SU-DHL-6 (cell line): ENCODE measurements around the gene CRIM1.
"Not testable (repeated sequence)": the region's sequence is repeated elsewhere in the genome, so short reads cannot be mapped to it uniquely, and the experiment has no call there.

Experiments used
- H2AFZ ChIP-seq: fragments of 200-600 bp; sonication (generic); 2 replicates; pipeline ENCODE4 v1.6.1; 2014; ENCODE audit warnings: low read depth, mild to moderate bottlenecking, moderate library complexity, mixed read lengths, antibody characterized with exemption, low read length; ENCODE audit not compliant: severe bottlenecking
- H3F3A ChIP-seq: fragments of 200-600 bp; shearing (Covaris generic); 2 replicates; pipeline ENCODE4 v1.6.0; 2016; ENCODE audit warnings: antibody characterized with exemption, mild to moderate bottlenecking; ENCODE audit not compliant: insufficient read depth
- H3K27ac ChIP-seq: fragments of 200-600 bp; sonication (generic); 2 replicates; pipeline ENCODE4 v1.5.1; 2016; ENCODE audit warnings: low read depth, mild to moderate bottlenecking, low read length, moderate library complexity, mixed read lengths
- H3K27me3 ChIP-seq: fragments of 200-600 bp; sonication (generic), shearing (Covaris generic); 2 replicates; pipeline ENCODE4 v1.6.0; 2014; ENCODE audit warnings: mild to moderate bottlenecking, low read length
- H3K36me3 ChIP-seq: fragments of 200-600 bp; sonication (generic); 2 replicates; pipeline ENCODE4 v1.6.1; 2014; ENCODE audit warnings: mild to moderate bottlenecking, low read length, mixed read lengths
- H3K4me2 ChIP-seq: fragments of 300-600, 200-600 bp; shearing (Covaris generic), sonication (generic); 2 replicates; pipeline ENCODE4 v1.6.0; 2014; ENCODE audit warnings: low read length, low read depth, mild to moderate bottlenecking; ENCODE audit not compliant: poor library complexity, severe bottlenecking
- H3K4me3 ChIP-seq: fragments of 200-600 bp; sonication (generic); 2 replicates; pipeline ENCODE4 v1.5.1; 2014; ENCODE audit warnings: antibody characterized with exemption, low read length, mild to moderate bottlenecking, mixed read lengths; ENCODE audit not compliant: insufficient read depth, poor library complexity, severe bottlenecking
- H3K79me2 ChIP-seq: fragments of 200-600 bp; sonication (generic); 2 replicates; pipeline ENCODE4 v1.6.1; 2014; ENCODE audit warnings: mild to moderate bottlenecking, low read length, moderate library complexity; ENCODE audit not compliant: insufficient read depth
- H3K9ac ChIP-seq: fragments of 200-600 bp; sonication (generic); 2 replicates; pipeline ENCODE4 v1.7.0; 2014; ENCODE audit warnings: mild to moderate bottlenecking, low read length
- H3K9me2 ChIP-seq: fragments of 200-600 bp; sonication (generic); replicated peaks from 2 replicates; pipeline ENCODE4 v1.6.1; 2014; ENCODE audit warnings: low read length; ENCODE audit not compliant: insufficient read depth
- H3K9me3 ChIP-seq: fragments of 200-600 bp; sonication (generic); 2 replicates; pipeline ENCODE4 v1.6.1; 2014; ENCODE audit warnings: low read length, mixed read lengths; ENCODE audit not compliant: insufficient read depth
- H4K20me1 ChIP-seq: fragments of 200-600 bp; sonication (generic); 2 replicates; pipeline ENCODE4 v1.6.1; 2014; ENCODE audit warnings: low read depth, mild to moderate bottlenecking, antibody characterized with exemption, low read length, moderate library complexity, mixed read lengths
- CTCF ChIP-seq: fragments of 200-600 bp; sonication (generic); IDR thresholded peaks from one replicate; pipeline ENCODE4 v1.5.1; 2017; ENCODE audit warnings: antibody characterized with exemption, mild to moderate bottlenecking, low read length, moderate library complexity; ENCODE audit not compliant: insufficient read depth, poor library complexity, severe bottlenecking
- EZH2phosphoT487 ChIP-seq: fragments of 200-600 bp; sonication (generic), shearing (Covaris generic); conservative IDR thresholded peaks from 2 replicates; pipeline ENCODE4 v1.6.1; 2018; ENCODE audit warnings: mild to moderate bottlenecking, antibody characterized with exemption, low read length, moderate library complexity, mixed read lengths

CRIM1 gene

GRCh38 chr2:36362291-36362690, 6.7 kb downstream of the CRIM1 start:
- H3K27ac ChIP-seq, result no peak overlapping the region
- no peak overlapping the region for H3K4me2 ChIP-seq
- no peaks in the 10 kb centered on the region for H3K9me2 ChIP-seq
- H3K9ac ChIP-seq, result no peak overlapping the region
- H3K4me3 ChIP-seq, result no peak overlapping the region
- H2AFZ ChIP-seq, result no peak overlapping the region
- no peaks in the 10 kb centered on the region for H3K27me3 ChIP-seq
- H3K9me3 ChIP-seq, result no peaks in the 10 kb centered on the region
- no peaks in the 10 kb centered on the region for H3K36me3 ChIP-seq
- no peak for TF ChIP-seq CTCF
- TF ChIP-seq EZH2phosphoT487, result no peak
- H3F3A ChIP-seq, result no peaks in the 10 kb centered on the region
- H3K79me2 ChIP-seq, result no peaks in the 10 kb centered on the region
- H4K20me1 ChIP-seq, result no peaks in the 10 kb centered on the region

- not testable (repeated sequence) for H3K27me3 ChIP-seq, H3K27ac ChIP-seq, H3F3A ChIP-seq, H3K4me2 ChIP-seq, H3K9me3 ChIP-seq, H3K9me2 ChIP-seq, H3K79me2 ChIP-seq, H4K20me1 ChIP-seq, H3K9ac ChIP-seq, H3K36me3 ChIP-seq, H3K4me3 ChIP-seq, H2AFZ ChIP-seq
These were observed 7.5 kb downstream of the CRIM1 start for GRCh38 chr2:36363085-36363484.

GRCh38 chr2:36366491-36367120, 11.0 kb downstream of the CRIM1 start:
- Histone ChIP-seq H3K4me3 (no peak overlapping the region), H3K27ac (no peak overlapping the region), H4K20me1 (no peaks in the 10 kb centered on the region), H3K27me3 (no peaks in the 10 kb centered on the region), H3K36me3 (no peaks in the 10 kb centered on the region), H3K9ac (no peak overlapping the region), H3K9me2 (no peaks in the 10 kb centered on the region), H3F3A (no peaks in the 10 kb centered on the region), H3K4me2 (no peak overlapping the region), H3K79me2 (no peaks in the 10 kb centered on the region), H3K9me3 (no peaks in the 10 kb centered on the region), H2AFZ (no peak overlapping the region)
- TF ChIP-seq CTCF (no peak), EZH2phosphoT487 (no peak)

- TF ChIP-seq CTCF, result no peak
- TF ChIP-seq EZH2phosphoT487, result no peak
- H3F3A ChIP-seq, result no peaks in the 10 kb centered on the region
These were observed 11.9 kb downstream of the CRIM1 start for GRCh38 chr2:36367486-36367885.

More at GRCh38 chr2:36367486-36367885, 11.9 kb downstream of the CRIM1 start:
- no peaks in the 10 kb centered on the region for H3K79me2 ChIP-seq
- H2AFZ ChIP-seq, result no peak overlapping the region
- H3K27me3 ChIP-seq, result no peaks in the 10 kb centered on the region
- no peaks in the 10 kb centered on the region for H3K9me2 ChIP-seq
- H3K27ac ChIP-seq, result no peak overlapping the region
- H3K4me2 ChIP-seq, result no peak overlapping the region
- no peak overlapping the region for H3K9ac ChIP-seq
- no peaks in the 10 kb centered on the region for H3K9me3 ChIP-seq
- no peaks in the 10 kb centered on the region for H4K20me1 ChIP-seq
- no peak overlapping the region for H3K4me3 ChIP-seq
- H3K36me3 ChIP-seq, result no peaks in the 10 kb centered on the region
